ENCODE results near the gene CCDC106.

The CCDC106 gene

GRCh38 chr19:55661826-55662225, 13.8 kb downstream of the CCDC106 start:
- no peak overlapping the region for H3K4me3 ChIP-seq (ENCODE audit: low read depth, low read length)
- no peak for DNase-seq (ENCODE audit: low read depth)
- no peak for TF ChIP-seq CTCF (IDR thresholded peaks at IDR 0.05; ENCODE audit: low read depth, low read length, missing control alignments)

GRCh38 chr19:55663846-55664536, 16.0 kb downstream of the CCDC106 start:
- no peak for DNase-seq (ENCODE audit: low read depth)

GRCh38 chr19:55666343-55667005, 18.5 kb downstream of the CCDC106 start:
- no peak overlapping the region for H3K4me3 ChIP-seq (ENCODE audit: low read depth, low read length)
- DNase-seq (ENCODE audit: low read depth), result no peak
- no peak for TF ChIP-seq CTCF (IDR thresholded peaks at IDR 0.05; ENCODE audit: low read depth, low read length, missing control alignments)

More at GRCh38 chr19:55663846-55664536, 16.0 kb downstream of the CCDC106 start:
- TF ChIP-seq CTCF (IDR thresholded peaks at IDR 0.05; ENCODE audit: low read depth, low read length, missing control alignments), result no peak
- no peak overlapping the region for H3K4me3 ChIP-seq (ENCODE audit: low read depth, low read length)

- no peak for TF ChIP-seq CTCF (IDR thresholded peaks at IDR 0.05; ENCODE audit: low read depth, low read length, missing control alignments)
- H3K4me3 ChIP-seq (ENCODE audit: low read depth, low read length), result no peak overlapping the region
- no peak for DNase-seq (ENCODE audit: low read depth)
Observed at GRCh38 chr19:55667006-55667381, 19.0 kb downstream of the CCDC106 start.

- H3K4me3 ChIP-seq (ENCODE audit: low read depth, low read length), result no peak overlapping the region
- DNase-seq (ENCODE audit: low read depth), result no peak
- no peak for TF ChIP-seq CTCF (IDR thresholded peaks at IDR 0.05; ENCODE audit: low read depth, low read length, missing control alignments)
Observed at GRCh38 chr19:55667511-55667910, 19.5 kb downstream of the CCDC106 start.

- H3K4me3 ChIP-seq (ENCODE audit: low read depth, low read length), result no peak overlapping the region
- DNase-seq (ENCODE audit: low read depth), result no peak
- no peak for TF ChIP-seq CTCF (IDR thresholded peaks at IDR 0.05; ENCODE audit: low read depth, low read length, missing control alignments)
Observed at GRCh38 chr19:55667958-55668357, 19.9 kb downstream of the CCDC106 start.
